GM12878 (cell line): ENCODE results near the gene ATP2B1. TPM values are rescaled to one million over a fixed set of nuclear protein-coding genes. Genes with fewer than 3 reads are reported as not detected.

Source experiments
- ATAC-seq: fragments of 200-7000 bp; cut with Tn5 transposase; 3 replicates; pipeline ENCODE4 v1.9.1; 2020; ENCODE audit warnings: mild to moderate bottlenecking, moderate library complexity
- BruUV-seq: library from RNA; stranded (reverse); fragments of 400-500 nt; replicated peaks from 2 replicates; lab custom pipeline; 2021; lab: Mats Ljungman, UMichigan
- CTCF ChIA-PET: fragments of 300-600 bp; sonication (Branson Sonifier 250); formaldehyde crosslinking; extraction: SDS; loops from one replicate; lab custom pipeline; 2021; ENCODE audit warnings: inconsistent platforms; lab: Yijun Ruan, JAX
- POLR2A ChIA-PET: fragments of 350-600 bp; formaldehyde crosslinking; extraction: SDS; loops from one replicate; lab custom pipeline; 2021; ENCODE audit warnings: inconsistent platforms; lab: Charles Lee
- RAD21 ChIA-PET: fragments of 300-600 bp; sonication (Branson Sonifier 250); formaldehyde crosslinking; loops from one replicate; lab custom pipeline; 2023; ENCODE audit warnings: antibody characterized with exemption; ENCODE audit not compliant: unreplicated experiment; lab: Charles Lee
- SMC1A ChIA-PET: fragments of 300-600 bp; sonication (Branson Sonifier 250); formaldehyde crosslinking; loops from one replicate; lab custom pipeline; 2023; ENCODE audit not compliant: unreplicated experiment, uncharacterized antibody; lab: Charles Lee
- DNase-seq: peaks from one replicate; pipeline ENCODE4 v3.0.0-alpha.2; 2011; ENCODE audit warnings: low read depth, low spot score
- FAIRE-seq: peaks from 3 replicates; lab custom pipeline; 2011; peaks lifted over from hg19 to GRCh38; lab: Jason Lieb, UNC
- H2AFZ ChIP-seq: 2 replicates; pipeline ENCODE4 v1.6.0; 2011; ENCODE audit warnings: low read depth, low read length, control low read depth; ENCODE audit not compliant: control insufficient read depth
- H3K27ac ChIP-seq: 2 replicates; pipeline ENCODE4 v1.5.1; 2011; ENCODE audit warnings: control low read depth; ENCODE audit not compliant: control insufficient read depth, insufficient read depth
- H3K27me3 ChIP-seq, 2 experiments: replicated peaks in 1 of 2; 2 replicates each; pipeline versions ENCODE4 v1.6.0 to v1.6.1; 2011; ENCODE audit warnings: low read length in 1 of 2; ENCODE audit not compliant: control insufficient read depth in 2 of 2, insufficient read depth in 2 of 2
- H3K36me3 ChIP-seq, 2 experiments: 2 replicates each; pipeline ENCODE4 v1.5.1; 2011; ENCODE audit warnings: low read length in 1 of 2; ENCODE audit not compliant: control insufficient read depth in 2 of 2, insufficient read depth in 2 of 2
- H3K4me1 ChIP-seq: 2 replicates; pipeline ENCODE4 v1.6.1; 2011; ENCODE audit warnings: mild to moderate bottlenecking, low read length, moderate library complexity, mixed read lengths; ENCODE audit not compliant: control insufficient read depth, insufficient read depth
- H3K4me2 ChIP-seq: 2 replicates; pipeline ENCODE4 v1.6.0; 2011; ENCODE audit warnings: control low read depth; ENCODE audit not compliant: control insufficient read depth, insufficient read depth
- H3K4me3 ChIP-seq: fragments of 200-600 bp; sonication (generic); 2 replicates; pipeline ENCODE4 v1.5.1; 2016
- H3K79me2 ChIP-seq: 2 replicates; pipeline ENCODE4 v1.6.0; 2011; ENCODE audit warnings: low read length; ENCODE audit not compliant: control insufficient read depth, insufficient read depth
- H3K9ac ChIP-seq: 2 replicates; pipeline ENCODE4 v1.8.0; 2011; ENCODE audit warnings: low read length, control low read depth, mixed read lengths; ENCODE audit not compliant: control insufficient read depth, insufficient read depth
- H3K9me3 ChIP-seq: replicated peaks from 3 replicates; pipeline ENCODE4 v1.5.1; 2011; ENCODE audit warnings: mild to moderate bottlenecking, low read length; ENCODE audit not compliant: control insufficient read depth, insufficient read depth
- H4K20me1 ChIP-seq: 2 replicates; pipeline ENCODE4 v1.6.0; 2011; ENCODE audit not compliant: control insufficient read depth, insufficient read depth
- BCL3 ChIP-seq: IDR thresholded peaks from 2 replicates; pipeline ENCODE4 v1.6.1; 2011; ENCODE audit warnings: borderline replicate concordance, low read depth, mild to moderate bottlenecking, moderate library complexity, low read length; ENCODE audit not compliant: insufficient read depth, poor library complexity, severe bottlenecking
- BCLAF1 ChIP-seq: fragments of 450-650 bp; IDR thresholded peaks from 2 replicates; pipeline ENCODE4 v1.6.1; 2017; ENCODE audit warnings: antibody characterized with exemption, mild to moderate bottlenecking, moderate library complexity
- BMI1 ChIP-seq: fragments of 450-650 bp; IDR thresholded peaks from 2 replicates; pipeline ENCODE4 v1.6.1; 2016; ENCODE audit warnings: mild to moderate bottlenecking, moderate library complexity, borderline replicate concordance
- HDGF ChIP-seq: fragments of 450-650 bp; IDR thresholded peaks from 2 replicates; pipeline ENCODE4 v1.6.1; 2016; ENCODE audit warnings: antibody characterized with exemption
- MTA2 ChIP-seq: fragments of 450-650 bp; IDR thresholded peaks from 2 replicates; pipeline ENCODE4 v1.6.1; 2016; ENCODE audit warnings: low read depth, mild to moderate bottlenecking, moderate library complexity
- RELA ChIP-seq: fragments of 450-650 bp; IDR thresholded peaks from 2 replicates; pipeline ENCODE4 v1.8.0; 2014; ENCODE audit warnings: borderline replicate concordance; ENCODE audit not compliant: partially characterized antibody
- RFX5 ChIP-seq: IDR thresholded peaks from 2 replicates; pipeline ENCODE4 v1.6.1; 2011; ENCODE audit warnings: low read depth, low read length, improper control_type of control experiment
- RUNX3 ChIP-seq: IDR thresholded peaks from 2 replicates; pipeline ENCODE4 v1.6.1; 2012; ENCODE audit warnings: low read length, inconsistent platforms
- SMARCA5 ChIP-seq: fragments of 450-650 bp; IDR thresholded peaks from 2 replicates; pipeline ENCODE4 v1.6.1; 2017; ENCODE audit warnings: mild to moderate bottlenecking
- ZBTB40 ChIP-seq: fragments of 450-650 bp; IDR thresholded peaks from 2 replicates; pipeline ENCODE4 v1.6.1; 2016; ENCODE audit warnings: mild to moderate bottlenecking, moderate library complexity, borderline replicate concordance
- ZNF622 ChIP-seq: fragments of 450-650 bp; IDR thresholded peaks from 2 replicates; pipeline ENCODE4 v1.6.1; 2017; ENCODE audit warnings: mild to moderate bottlenecking, inconsistent platforms
- WGBS: methylation state at CpG from one replicate; pipeline ENCODE4 v1.1.6; 2016; ENCODE audit warnings: low lambda C conversion rate; ENCODE audit not compliant: insufficient replicate concordance, insufficient coverage; ENCODE audit errors: missing lambda C conversion rate; 5-methylcytosine and 5-hydroxymethylcytosine counted together
- in situ Hi-C: fragments of 300-500 bp; cut with MboI; formaldehyde crosslinking; loops from 9 replicates; pipeline ENCODE4 v1.14.3; 2018; ENCODE audit warnings: mixed read lengths
- intact Hi-C: fragments of 100-400 bp; cut with micrococcal nuclease; formaldehyde crosslinking; loops from one replicate; pipeline ENCODE4 v1.14.2; 2022; ENCODE audit not compliant: unreplicated experiment
- polyA plus RNA-seq, 11 experiments: library from polyadenylated mRNA; depleted of rRNA in 4 of 11; unstranded in 6 of 11; stranded (reverse) in 5 of 11; fragments of >200 nt; fragmentation: Nextera tagmentation in 4 of 11; fragmentation: Illumina TruSeq in 1 of 11; extraction: Ambion mirVana in 4 of 11; extraction: Trizol in 1 of 11; gene quantifications; 1 replicate in 1 of 11; 2 replicates in 10 of 11; pipeline versions ENCODE4 v1.2.1 to v1.2.3, GENCODE V29; 2011 to 2016; ENCODE audit warnings: inconsistent platforms in 2 of 11, missing spikeins in 2 of 11, low read depth in 1 of 11
- total RNA-seq, 4 experiments: library from RNA; depleted of rRNA in 3 of 4; stranded (reverse); fragments of >200 nt in 3 of 4; fragmentation: Illumina TruSeq in 1 of 4; extraction: Trizol in 1 of 4; gene quantifications; 2 replicates each; pipeline versions ENCODE4 v1.2.1 to v1.2.3, GENCODE V29; 2013 to 2021

ATP2B1 gene
- total and polyA plus RNA-seq, 10 of the 15 experiments (the other 5 are each of a cell fraction or from before 2014, with no cell fraction given): 15.9 to 67.8 (median 48.5) TPM

GRCh38 chr12:89756194-89756584 is 47.6 kb upstream of the ATP2B1 start:
- CTCF ChIA-PET: interaction anchor here (0.6 to 1.1 kb wide), 2 partner anchors 47 to 1609 kb away, joined by 3 read pairs; partner anchors contain the start of gene ATP2B1
- peak overlapping the region; percentile 87 for H3K27ac ChIP-seq
- no TSS peak for BruUV-seq

More at GRCh38 chr12:89756194-89756584, 47.6 kb upstream of the ATP2B1 start:
- 10% methylated on average over 4 of the region's 4 CpGs for WGBS
- ChIA-PET SMC1A (interaction anchor here (0.8 to 2.4 kb wide), 11 partner anchors 10 to 213 kb away, joined by 3 to 12 read pairs (median 5); no protein-coding TSS in a partner anchor), POLR2A (interaction anchor here (1.5 to 2.2 kb wide), 4 partner anchors 11 to 125 kb away, joined by 3 to 14 read pairs (median 6); partner anchors contain the start of gene ATP2B1), RAD21 (interaction anchor here (0.6 to 2.1 kb wide), 22 partner anchors 11 to 212 kb away, joined by 3 to 16 read pairs (median 4); partner anchors contain the start of gene ATP2B1)
- Histone ChIP-seq H3K4me1 (peaks cover 41% of the 10 kb centered on the region), H3K36me3 (no peaks in the 10 kb centered on the region), H3K27me3 (no peaks in the 10 kb centered on the region), H3K4me2 (peak overlapping the region; percentile 38; the same call in 1 of the 2 replicates), H4K20me1 (no peaks in the 10 kb centered on the region), H3K79me2 (no peaks in the 10 kb centered on the region), H3K4me3 (no peak overlapping the region), H2AFZ (peak overlapping the region; percentile 35), H3K9me3 (peaks cover 3% of the 10 kb centered on the region; the same call in 2 of the 3 replicates), H3K9ac (no peak overlapping the region)
- in situ Hi-C loops: no loop called here
- no peak for FAIRE-seq
- intact Hi-C loops: loop anchor here (1.0 to 5.0 kb wide), 6 partner anchors 47 to 346 kb away; no protein-coding TSS in a partner anchor
- no peak for DNase-seq
- TF ChIP-seq SMARCA5 (peak; percentile 45; the same call in 1 of the 2 replicates), HDGF (0 out of 2 replicates have a peak, but pooled peaks have one; percentile 32), RUNX3 (peak; percentile 40), ZNF622 (no peak), RELA (no peak), MTA2 (no peak), BCLAF1 (no peak), ZBTB40 (no peak), BCL3 (no peak), BMI1 (no peak), RFX5 (no peak)
- ATAC-seq: peak; percentile 45
